Measurements from ENCODE around the gene PIWIL4.

Gene PIWIL4

DNA sequence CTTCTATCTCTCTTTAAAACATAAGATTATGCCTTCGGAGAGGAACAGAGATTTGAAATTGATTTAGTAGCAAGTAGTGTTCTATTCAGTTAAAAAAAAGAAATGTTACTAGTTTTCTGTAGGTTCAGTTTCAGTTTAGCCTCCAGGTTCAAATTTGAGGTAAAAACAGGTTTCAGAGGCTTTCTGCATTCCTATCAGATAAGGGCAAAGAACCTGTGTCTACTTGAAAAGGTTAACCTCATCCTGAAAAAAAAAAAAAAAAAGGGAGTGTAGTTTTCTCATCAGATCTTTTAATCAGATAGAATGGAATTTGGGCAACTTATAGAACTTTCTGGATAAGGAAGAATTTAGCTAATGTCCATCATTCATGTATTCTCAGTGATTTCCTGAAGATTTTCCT is 42.8 kb upstream of the PIWIL4 start:
- Histone ChIP-seq H2BK12ac (ENCODE audit: low read length in 2 of 2) (no peak overlapping the region), H3K9ac (ENCODE audit: low read length) (no peak overlapping the region), H4K91ac (ENCODE audit: low read length) (no peak overlapping the region), H2BK120ac (ENCODE audit: low read depth, low read length) (no peak overlapping the region), H3K27me3 (ENCODE audit: control insufficient read depth in 1 of 2, insufficient read depth in 1 of 2, low read length in 2 of 2) (no peaks in the 10 kb centered on the region), H3K36me3 (ENCODE audit: control insufficient read depth in 1 of 2, insufficient read depth in 2 of 2, low read depth in 1 of 2, low read length in 2 of 2) (no peaks in the 10 kb centered on the region), H2AFZ (ENCODE audit: low read depth, low read length) (no peak overlapping the region), H3K23ac (ENCODE audit: low read length in 2 of 2) (no peak overlapping the region), H3K14ac (ENCODE audit: low read length in 2 of 2) (no peak overlapping the region), H3K4ac (ENCODE audit: low read depth in 1 of 2, low read length in 2 of 2) (no peak overlapping the region), H3K4me1 (ENCODE audit: control insufficient read depth, insufficient read depth, low read depth, low read length) (no peaks in the 10 kb centered on the region), H3K9me3 (ENCODE audit: control insufficient read depth, low read length) (no peaks in the 10 kb centered on the region), H3K79me1 (replicated peaks; ENCODE audit: low read length, poor library complexity, severe bottlenecking) (no peaks in the 10 kb centered on the region), H3K18ac (ENCODE audit: low read depth in 1 of 2, low read length in 2 of 2) (no peak overlapping the region), H3K27ac (ENCODE audit: low read length, poor library complexity, severe bottlenecking) (no peak overlapping the region), H4K8ac (ENCODE audit: low read length) (no peak overlapping the region), H2BK5ac (ENCODE audit: low read depth, low read length, poor library complexity, severe bottlenecking) (no peak overlapping the region), H3K4me2 (ENCODE audit: low read length, poor library complexity, severe bottlenecking) (no peak overlapping the region), H3K4me3 (ENCODE audit: insufficient read depth in 1 of 2, low read depth in 1 of 2, low read length in 2 of 2) (no peak overlapping the region), H2AK5ac (ENCODE audit: low read length, severe bottlenecking) (no peak overlapping the region), H2BK15ac (ENCODE audit: low read depth, poor library complexity, severe bottlenecking) (no peak overlapping the region)
- WGBS = 100% methylated on average over 1 of the region's 1 CpG
- no peak for DNase-seq

DNA sequence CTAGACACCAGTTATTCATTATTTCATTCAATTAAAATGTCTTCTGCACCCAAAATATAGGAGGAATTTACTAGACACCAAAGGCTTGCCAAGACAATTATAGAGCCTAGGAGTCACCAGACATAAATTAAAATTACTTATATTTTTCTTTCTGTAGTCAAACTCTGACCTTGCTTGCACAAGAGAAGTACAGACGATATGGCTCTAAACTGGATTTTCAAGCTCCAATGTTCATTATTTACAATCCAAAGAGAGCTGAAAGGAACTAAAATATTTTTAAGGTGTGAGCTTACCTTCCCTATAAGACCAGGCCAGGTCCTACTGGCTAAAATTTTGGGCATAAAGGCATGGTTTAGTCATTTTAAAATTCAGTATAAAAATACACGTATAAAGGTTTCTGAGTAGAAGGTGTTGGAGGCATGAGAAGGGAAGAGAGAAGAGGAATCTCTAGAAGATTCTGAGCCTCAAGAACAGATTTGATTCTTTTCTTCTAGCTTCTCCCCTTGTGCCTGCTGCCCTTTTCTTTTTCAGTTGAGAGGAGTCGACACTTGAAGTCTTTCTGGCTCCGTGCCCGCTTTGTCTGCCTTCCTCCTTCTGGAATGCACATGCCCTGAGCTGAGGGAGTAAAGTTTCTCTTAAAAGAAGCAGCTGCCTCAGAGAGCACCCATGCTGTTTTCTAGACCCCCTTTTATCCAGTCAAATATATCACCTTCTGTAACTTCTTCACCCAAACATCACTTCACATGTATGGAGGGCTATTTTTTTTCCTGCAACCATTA is 41.4 kb upstream of the PIWIL4 start:
- Histone ChIP-seq H2BK12ac (ENCODE audit: low read length in 2 of 2) (no peak overlapping the region), H3K4ac (ENCODE audit: low read depth in 1 of 2, low read length in 2 of 2) (no peak overlapping the region), H2AFZ (ENCODE audit: low read depth, low read length) (no peak overlapping the region), H2BK15ac (ENCODE audit: low read depth, poor library complexity, severe bottlenecking) (no peak overlapping the region), H3K23ac (ENCODE audit: low read length in 2 of 2) (no peak overlapping the region), H2BK120ac (ENCODE audit: low read depth, low read length) (no peak overlapping the region), H3K4me2 (ENCODE audit: low read length, poor library complexity, severe bottlenecking) (no peak overlapping the region), H4K91ac (ENCODE audit: low read length) (no peak overlapping the region), H2AK5ac (ENCODE audit: low read length, severe bottlenecking) (no peak overlapping the region), H3K4me1 (ENCODE audit: control insufficient read depth, insufficient read depth, low read depth, low read length) (no peaks in the 10 kb centered on the region), H3K18ac (ENCODE audit: low read depth in 1 of 2, low read length in 2 of 2) (no peak overlapping the region), H3K27ac (ENCODE audit: low read length, poor library complexity, severe bottlenecking) (no peak overlapping the region), H3K14ac (ENCODE audit: low read length in 2 of 2) (no peak overlapping the region), H3K4me3 (ENCODE audit: insufficient read depth in 1 of 2, low read depth in 1 of 2, low read length in 2 of 2) (no peak overlapping the region), H3K9me3 (ENCODE audit: control insufficient read depth, low read length) (no peaks in the 10 kb centered on the region), H3K9ac (ENCODE audit: low read length) (no peak overlapping the region), H3K27me3 (ENCODE audit: control insufficient read depth in 1 of 2, insufficient read depth in 1 of 2, low read length in 2 of 2) (no peaks in the 10 kb centered on the region), H3K79me1 (replicated peaks; ENCODE audit: low read length, poor library complexity, severe bottlenecking) (no peaks in the 10 kb centered on the region), H3K36me3 (ENCODE audit: control insufficient read depth in 1 of 2, insufficient read depth in 2 of 2, low read depth in 1 of 2, low read length in 2 of 2) (no peaks in the 10 kb centered on the region), H4K8ac (ENCODE audit: low read length) (no peak overlapping the region), H2BK5ac (ENCODE audit: low read depth, low read length, poor library complexity, severe bottlenecking) (no peak overlapping the region)
- WGBS = 75% methylated on average over 4 of the region's 5 CpGs
- DNase-seq = no peak

DNA sequence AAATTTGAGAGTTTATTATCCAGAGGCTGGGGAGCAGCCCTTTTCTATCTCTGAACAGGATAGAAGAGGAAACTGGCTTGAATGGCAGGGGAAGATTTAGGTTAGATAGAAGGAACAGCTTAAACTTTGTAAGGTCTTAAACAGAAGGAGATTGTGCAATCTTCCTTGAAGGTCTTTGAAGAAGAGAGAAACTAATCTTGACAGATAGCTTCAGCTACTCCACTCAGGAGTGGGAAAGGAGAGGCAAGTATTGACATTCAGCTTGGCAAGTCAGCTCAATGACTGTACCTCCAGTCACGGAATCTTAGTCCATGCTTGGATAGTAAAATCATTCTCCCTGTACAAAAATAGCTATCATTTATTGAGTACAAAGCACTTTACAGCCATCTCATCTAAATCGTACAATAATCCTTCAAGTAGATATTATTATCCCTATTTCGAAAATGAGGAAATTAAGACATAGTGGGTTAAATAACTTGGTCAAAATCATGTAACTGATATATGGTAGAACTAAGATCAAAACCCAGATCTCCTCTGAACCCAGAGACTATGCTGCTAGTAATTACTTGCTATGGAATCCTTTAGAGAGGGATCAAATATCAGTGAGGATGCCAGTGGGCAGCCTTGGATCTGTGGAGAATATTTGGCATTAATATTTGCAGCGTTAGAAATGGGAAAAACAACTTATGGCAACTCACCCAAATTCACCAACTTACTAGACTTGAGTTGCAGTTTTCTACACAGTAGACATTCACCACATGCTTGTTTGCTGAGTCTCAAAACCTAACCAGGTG is 40.3 kb upstream of the PIWIL4 start:
- Histone ChIP-seq H3K9me3 (ENCODE audit: control insufficient read depth, low read length) (no peaks in the 10 kb centered on the region), H4K8ac (ENCODE audit: low read length) (no peak overlapping the region), H3K79me1 (replicated peaks; ENCODE audit: low read length, poor library complexity, severe bottlenecking) (no peaks in the 10 kb centered on the region), H3K14ac (ENCODE audit: low read length in 2 of 2) (no peak overlapping the region), H3K9ac (ENCODE audit: low read length) (no peak overlapping the region), H2BK5ac (ENCODE audit: low read depth, low read length, poor library complexity, severe bottlenecking) (no peak overlapping the region), H4K91ac (ENCODE audit: low read length) (no peak overlapping the region), H2BK12ac (ENCODE audit: low read length in 2 of 2) (no peak overlapping the region), H2AFZ (ENCODE audit: low read depth, low read length) (no peak overlapping the region), H3K23ac (ENCODE audit: low read length in 2 of 2) (no peak overlapping the region), H3K27me3 (ENCODE audit: control insufficient read depth in 1 of 2, insufficient read depth in 1 of 2, low read length in 2 of 2) (no peaks in the 10 kb centered on the region), H3K4ac (ENCODE audit: low read depth in 1 of 2, low read length in 2 of 2) (no peak overlapping the region), H2AK5ac (ENCODE audit: low read length, severe bottlenecking) (no peak overlapping the region), H3K4me3 (ENCODE audit: insufficient read depth in 1 of 2, low read depth in 1 of 2, low read length in 2 of 2) (no peak overlapping the region), H2BK15ac (ENCODE audit: low read depth, poor library complexity, severe bottlenecking) (no peak overlapping the region), H3K18ac (ENCODE audit: low read depth in 1 of 2, low read length in 2 of 2) (no peak overlapping the region), H3K4me2 (ENCODE audit: low read length, poor library complexity, severe bottlenecking) (no peak overlapping the region), H3K4me1 (ENCODE audit: control insufficient read depth, insufficient read depth, low read depth, low read length) (no peaks in the 10 kb centered on the region), H3K27ac (ENCODE audit: low read length, poor library complexity, severe bottlenecking) (no peak overlapping the region), H3K36me3 (ENCODE audit: control insufficient read depth in 1 of 2, insufficient read depth in 2 of 2, low read depth in 1 of 2, low read length in 2 of 2) (no peaks in the 10 kb centered on the region), H2BK120ac (ENCODE audit: low read depth, low read length) (no peak overlapping the region)
- DNase-seq = no peak
- WGBS = 80% methylated on average over 1 of the region's 4 CpGs

DNA sequence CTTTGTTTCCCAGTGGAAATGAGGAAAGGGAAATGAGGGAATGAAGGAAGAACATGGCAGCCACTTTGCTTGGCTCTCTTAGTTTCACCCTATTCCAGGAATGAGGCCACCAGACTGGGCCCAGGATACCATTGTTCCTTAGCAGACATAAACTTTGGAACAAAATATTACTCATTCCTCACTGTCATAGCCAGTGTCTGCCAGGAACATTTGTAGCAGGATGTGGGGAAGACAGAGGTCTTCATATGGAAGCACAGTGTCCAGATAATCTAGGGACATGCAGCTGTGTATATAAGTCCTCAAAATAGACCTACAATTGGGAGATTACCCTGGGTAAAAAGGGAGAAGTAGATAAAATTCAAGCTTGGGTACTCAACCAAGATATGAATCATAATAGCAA is 38.6 kb upstream of the PIWIL4 start:
- Histone ChIP-seq H3K14ac (ENCODE audit: low read length in 2 of 2) (no peak overlapping the region), H3K23ac (ENCODE audit: low read length in 2 of 2) (no peak overlapping the region), H3K36me3 (ENCODE audit: control insufficient read depth in 1 of 2, insufficient read depth in 2 of 2, low read depth in 1 of 2, low read length in 2 of 2) (no peaks in the 10 kb centered on the region), H2BK120ac (ENCODE audit: low read depth, low read length) (no peak overlapping the region), H3K4me1 (ENCODE audit: control insufficient read depth, insufficient read depth, low read depth, low read length) (no peaks in the 10 kb centered on the region), H2BK12ac (ENCODE audit: low read length in 2 of 2) (no peak overlapping the region), H3K4me3 (ENCODE audit: insufficient read depth in 1 of 2, low read depth in 1 of 2, low read length in 2 of 2) (no peak overlapping the region), H3K4ac (ENCODE audit: low read depth in 1 of 2, low read length in 2 of 2) (no peak overlapping the region), H2BK15ac (ENCODE audit: low read depth, poor library complexity, severe bottlenecking) (no peak overlapping the region), H2BK5ac (ENCODE audit: low read depth, low read length, poor library complexity, severe bottlenecking) (no peak overlapping the region), H3K27ac (ENCODE audit: low read length, poor library complexity, severe bottlenecking) (no peak overlapping the region), H2AFZ (ENCODE audit: low read depth, low read length) (no peak overlapping the region), H4K91ac (ENCODE audit: low read length) (no peak overlapping the region), H3K4me2 (ENCODE audit: low read length, poor library complexity, severe bottlenecking) (no peak overlapping the region), H3K18ac (ENCODE audit: low read depth in 1 of 2, low read length in 2 of 2) (no peak overlapping the region), H2AK5ac (ENCODE audit: low read length, severe bottlenecking) (no peak overlapping the region), H4K8ac (ENCODE audit: low read length) (no peak overlapping the region), H3K27me3 (ENCODE audit: control insufficient read depth in 1 of 2, insufficient read depth in 1 of 2, low read length in 2 of 2) (no peaks in the 10 kb centered on the region), H3K79me1 (replicated peaks; ENCODE audit: low read length, poor library complexity, severe bottlenecking) (no peaks in the 10 kb centered on the region), H3K9me3 (ENCODE audit: control insufficient read depth, low read length) (no peaks in the 10 kb centered on the region), H3K9ac (ENCODE audit: low read length) (no peak overlapping the region)
- no peak for DNase-seq

All from mesenchymal stem cell (in vitro differentiated cells and primary cell).